IPS DF 4.7 (cell line): Measurements from ENCODE around the gene ARHGAP4.

ENCODE experiments used
- DNase-seq: peaks from one replicate; pipeline ENCODE4 v3.0.0-alpha.2; 2013; ENCODE audit warnings: low spot score; ENCODE audit errors: extremely low read depth

Gene ARHGAP4

DNA sequence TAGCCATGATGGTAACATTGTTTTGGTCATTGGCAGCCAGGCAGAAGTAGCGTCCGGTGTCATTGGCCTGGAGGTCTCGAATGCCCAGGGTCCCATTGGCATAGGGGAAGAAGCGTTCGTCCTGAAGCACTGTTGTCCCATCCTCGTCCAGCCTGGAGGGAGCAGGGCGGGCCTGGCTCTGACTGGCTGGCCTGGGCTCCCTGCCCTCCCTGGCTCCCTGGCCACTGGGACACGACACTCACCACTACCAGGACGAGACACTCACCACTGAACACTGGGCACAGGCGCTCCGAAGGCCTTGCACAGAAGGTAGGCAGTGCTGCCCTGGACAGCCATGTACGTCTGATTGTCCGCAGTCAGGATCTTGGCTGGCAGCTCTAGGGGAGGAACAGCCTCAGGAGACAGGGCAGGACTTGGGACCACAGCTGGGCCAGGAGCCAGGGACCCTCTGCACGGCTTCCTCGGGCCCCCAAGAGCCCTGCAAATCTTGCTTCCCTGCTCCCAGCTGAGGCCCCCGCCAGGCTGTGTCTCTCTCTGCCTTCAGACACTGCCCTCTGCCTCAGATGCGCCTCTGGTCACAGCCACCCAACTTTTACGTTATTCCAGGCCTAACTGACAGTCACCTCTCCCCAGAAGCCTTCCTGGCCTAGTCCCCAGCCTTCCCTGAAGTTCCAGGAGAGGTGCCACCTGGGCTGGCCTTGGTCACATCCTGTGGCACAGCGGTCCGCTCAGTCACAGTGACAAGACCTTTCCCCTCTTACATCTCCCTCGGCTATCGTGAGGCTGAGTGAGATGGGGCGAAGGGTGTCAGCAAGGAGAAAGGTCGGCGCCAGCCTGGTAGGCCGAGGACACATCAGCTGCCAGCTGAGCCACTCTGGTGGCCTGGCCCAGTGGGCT, 57.2 kb downstream of the ARHGAP4 start:
- DNase-seq, result no peak

GRCh38 chrX:153867671-153868070, 58.4 kb downstream of the ARHGAP4 start:
- DNase-seq, result no peak

DNA sequence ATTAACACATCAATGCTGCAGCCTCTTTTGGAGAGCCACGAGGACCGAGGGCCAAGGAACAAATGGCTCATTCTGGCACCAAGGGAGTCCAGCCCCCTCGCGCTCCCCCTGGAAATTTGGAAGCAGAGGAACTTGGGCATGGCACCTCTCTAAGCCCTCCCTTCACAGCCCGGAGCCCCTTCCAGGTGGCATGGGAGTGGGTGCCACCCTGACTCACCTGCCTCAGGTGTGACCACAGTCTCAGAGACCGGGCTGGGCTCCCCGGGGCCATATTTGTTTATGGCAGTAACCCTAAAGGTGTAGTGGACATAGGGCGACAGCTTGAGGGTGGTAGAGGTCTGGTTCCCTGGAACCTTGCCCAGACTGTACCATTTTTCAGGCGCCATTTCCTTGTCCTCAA, 58.9 kb downstream of the ARHGAP4 start:
- DNase-seq, result no peak

GRCh38 chrX:153866302-153867019, 59.6 kb downstream of the ARHGAP4 start:
- no peak for DNase-seq

- no peak for DNase-seq
These were observed 60.4 kb downstream of the ARHGAP4 start for GRCh38 chrX:153865685-153866084.

GRCh38 chrX:153865321-153865580, 60.8 kb downstream of the ARHGAP4 start:
- no peak for DNase-seq

DNA sequence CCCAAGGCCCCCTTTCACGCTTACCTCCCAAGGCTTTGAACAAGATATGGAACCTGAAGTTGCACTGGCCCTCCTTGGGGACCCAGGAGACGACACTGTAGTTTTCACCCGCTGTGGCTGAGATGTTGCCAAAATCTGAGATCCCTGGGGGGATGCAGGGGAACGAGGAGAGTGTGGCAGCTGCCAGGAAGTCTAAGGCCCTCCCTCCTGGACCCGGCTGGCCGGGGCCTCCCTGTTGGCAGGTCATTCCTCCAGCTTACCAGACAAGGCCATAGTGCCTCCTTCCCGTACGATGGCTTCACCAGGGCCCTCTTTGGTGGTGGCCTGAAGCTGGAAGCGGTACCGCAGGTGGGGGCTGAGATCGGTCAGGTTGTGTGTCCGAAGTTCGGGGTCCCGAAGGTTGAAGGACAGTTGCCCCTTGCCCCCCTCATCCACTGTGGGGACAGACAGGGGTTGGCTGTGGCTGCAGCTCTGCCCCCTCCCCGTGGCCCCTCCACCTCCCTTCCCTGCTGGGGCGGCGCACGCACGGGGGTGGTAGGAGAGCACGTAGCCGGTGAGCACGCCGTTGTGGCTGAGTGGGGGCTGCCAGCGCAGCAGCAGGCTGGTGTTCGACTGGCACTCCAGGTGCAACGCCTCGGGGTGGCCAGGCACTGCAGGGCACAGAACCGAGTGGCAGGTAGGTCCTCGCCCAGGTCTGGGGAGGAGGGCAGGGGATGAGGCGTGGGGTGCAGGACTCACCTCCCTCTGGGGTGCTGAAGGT, 61.3 kb downstream of the ARHGAP4 start:
- DNase-seq, result no peak

GRCh38 chrX:153864101-153864500, 62.0 kb downstream of the ARHGAP4 start:
- no peak for DNase-seq

DNA sequence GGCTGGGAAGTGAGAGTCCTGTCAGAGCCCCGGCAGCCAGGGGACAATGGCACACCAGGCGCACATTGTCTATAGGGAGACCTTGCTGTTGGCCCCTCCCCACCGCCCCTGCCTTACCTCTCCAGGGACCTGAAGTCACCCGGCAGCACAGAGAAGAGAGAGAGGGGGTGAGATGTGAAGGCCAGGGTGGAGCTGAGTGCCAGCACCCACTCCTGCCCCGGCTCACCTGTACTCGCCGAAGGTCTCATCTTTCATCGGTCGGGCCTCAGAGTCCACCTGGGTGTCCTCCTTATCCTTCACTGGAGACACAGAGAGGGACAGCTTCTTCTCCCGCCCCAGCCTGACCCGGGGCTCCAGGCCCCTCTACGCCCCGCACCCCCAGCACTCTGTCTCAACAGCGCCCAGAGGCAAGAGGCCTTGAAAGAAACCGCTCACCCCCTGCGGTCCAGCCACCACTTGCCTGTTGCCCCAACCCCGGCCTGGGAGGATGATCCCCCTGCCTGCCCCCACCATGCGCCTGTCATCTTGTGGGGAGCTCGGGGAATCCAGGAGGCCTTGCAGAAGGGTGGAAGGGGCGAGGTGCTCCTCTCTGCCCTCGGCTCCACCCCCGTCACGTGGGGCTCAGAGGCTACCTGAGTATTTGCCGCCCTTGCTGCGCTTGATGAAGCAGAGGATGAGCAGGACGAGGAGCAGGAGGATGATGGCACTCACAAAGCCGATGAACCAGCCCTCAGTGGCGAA, 62.6 kb downstream of the ARHGAP4 start:
- no peak for DNase-seq

DNA sequence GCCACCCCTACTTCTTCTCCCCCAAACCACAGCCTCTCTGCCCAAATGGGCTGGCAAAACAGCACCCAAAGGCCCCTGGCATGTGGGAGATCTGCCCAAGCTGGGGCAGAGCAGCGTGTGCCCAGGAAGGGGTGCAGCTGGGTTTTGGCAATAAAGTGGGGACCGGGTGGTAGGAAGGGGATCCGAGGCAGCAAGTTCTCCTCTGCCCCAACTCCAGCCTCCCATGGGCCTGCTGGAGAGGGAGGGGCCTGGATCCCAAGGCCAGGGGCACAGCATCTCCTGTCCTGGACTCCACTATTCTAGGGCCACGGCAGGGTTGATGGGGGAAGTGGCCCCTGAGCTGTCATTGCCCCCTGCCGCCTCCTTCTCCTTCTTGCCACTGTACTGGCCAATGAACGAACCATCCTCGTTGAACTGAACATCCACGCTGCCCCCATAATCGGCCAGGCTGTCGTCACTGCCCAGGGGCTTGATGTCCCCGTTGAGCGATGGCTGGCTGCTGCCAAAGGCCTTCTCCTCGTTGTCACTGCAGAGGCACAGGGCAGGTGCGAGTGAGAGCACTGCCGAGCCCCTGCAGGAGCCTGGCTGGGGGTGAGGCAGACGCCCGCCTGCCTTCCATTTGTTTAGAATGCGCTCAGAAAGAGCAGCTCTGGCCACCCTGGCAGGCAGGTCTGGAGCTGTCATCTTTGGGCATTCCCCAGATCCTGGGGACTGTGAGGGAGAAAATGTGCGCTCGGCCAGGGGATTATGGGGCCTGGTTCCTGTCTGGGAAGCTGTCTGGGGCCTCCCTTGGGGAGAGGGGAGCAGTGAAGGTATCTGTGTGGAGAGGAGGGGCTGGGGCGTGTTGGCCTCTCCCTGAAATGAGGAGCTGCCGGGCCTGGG, 63.5 kb downstream of the ARHGAP4 start:
- DNase-seq, result no peak

- DNase-seq, result no peak
These were observed 64.2 kb downstream of the ARHGAP4 start for GRCh38 chrX:153861733-153862310.

- no peak for DNase-seq
These were observed 64.9 kb downstream of the ARHGAP4 start for GRCh38 chrX:153861151-153861550.
